ENCODE measurements around the gene MEMO1.

DNA sequence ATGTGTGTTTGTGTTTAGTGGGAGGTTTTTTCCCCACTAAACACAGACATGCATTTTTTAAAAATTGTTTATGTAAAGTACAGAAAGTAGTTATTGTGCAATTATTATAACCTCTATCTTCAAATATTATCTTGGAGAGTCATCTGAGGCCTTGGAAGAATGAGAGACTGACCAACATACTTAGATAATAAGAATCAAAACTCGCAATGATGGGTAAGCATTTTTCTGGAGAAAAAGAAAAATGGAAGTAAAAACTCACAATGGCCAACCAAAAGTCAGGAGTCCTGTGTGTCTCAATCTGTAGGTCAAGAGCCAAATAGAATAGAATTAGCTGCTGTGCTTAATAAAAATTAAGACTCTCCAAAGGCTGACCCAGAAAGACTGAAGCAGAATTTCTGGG is 43.0 kb downstream of the MEMO1 start:
- TF ChIP-seq, protein P1, sequence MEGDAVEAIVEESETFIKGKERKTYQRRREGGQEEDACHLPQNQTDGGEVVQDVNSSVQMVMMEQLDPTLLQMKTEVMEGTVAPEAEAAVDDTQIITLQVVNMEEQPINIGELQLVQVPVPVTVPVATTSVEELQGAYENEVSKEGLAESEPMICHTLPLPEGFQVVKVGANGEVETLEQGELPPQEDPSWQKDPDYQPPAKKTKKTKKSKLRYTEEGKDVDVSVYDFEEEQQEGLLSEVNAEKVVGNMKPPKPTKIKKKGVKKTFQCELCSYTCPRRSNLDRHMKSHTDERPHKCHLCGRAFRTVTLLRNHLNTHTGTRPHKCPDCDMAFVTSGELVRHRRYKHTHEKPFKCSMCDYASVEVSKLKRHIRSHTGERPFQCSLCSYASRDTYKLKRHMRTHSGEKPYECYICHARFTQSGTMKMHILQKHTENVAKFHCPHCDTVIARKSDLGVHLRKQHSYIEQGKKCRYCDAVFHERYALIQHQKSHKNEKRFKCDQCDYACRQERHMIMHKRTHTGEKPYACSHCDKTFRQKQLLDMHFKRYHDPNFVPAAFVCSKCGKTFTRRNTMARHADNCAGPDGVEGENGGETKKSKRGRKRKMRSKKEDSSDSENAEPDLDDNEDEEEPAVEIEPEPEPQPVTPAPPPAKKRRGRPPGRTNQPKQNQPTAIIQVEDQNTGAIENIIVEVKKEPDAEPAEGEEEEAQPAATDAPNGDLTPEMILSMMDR (IDR thresholded peaks at IDR 0.05; ENCODE audit: low read depth, low read length, missing input control): no peak
- TF ChIP-seq TAF1 (conservative IDR thresholded peaks at IDR 0.05) (no peak), EGR1 (IDR thresholded peaks at IDR 0.05; ENCODE audit: low read depth in 2 of 2) (no peak), FOXA1 (IDR thresholded peaks at IDR 0.05) (no peak), REST (IDR thresholded peaks at IDR 0.05) (no peak), SP1 (IDR thresholded peaks at IDR 0.05) (no peak), JUND (IDR thresholded peaks at IDR 0.05) (no peak), YY1 (IDR thresholded peaks at IDR 0.05) (no peak)
- TF ChIP-seq, protein P2, sequence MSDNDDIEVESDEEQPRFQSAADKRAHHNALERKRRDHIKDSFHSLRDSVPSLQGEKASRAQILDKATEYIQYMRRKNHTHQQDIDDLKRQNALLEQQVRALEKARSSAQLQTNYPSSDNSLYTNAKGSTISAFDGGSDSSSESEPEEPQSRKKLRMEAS (IDR thresholded peaks at IDR 0.05): no peak

All from liver (tissue), 3 donors.